ENCODE results near the gene ADCY5.
"Not testable (repeated sequence)": the region's sequence is repeated elsewhere in the genome, so short reads cannot be mapped to it uniquely, and the experiment has no call there.

The ADCY5 gene

GRCh38 chr3:123448536-123449101 lies at the start of gene ADCY5:
TSS of gene ADCY5 (minus strand) at chr3:123449090. CDS start at chr3:123448545, 545 bp downstream.
- DNase-seq (ENCODE audit: low read depth in 1 of 2, low spot score in 1 of 2), result no peak

- no peak for DNase-seq (ENCODE audit: low read depth in 1 of 2, low spot score in 1 of 2)
Observed at GRCh38 chr3:123493912-123494311, 45.0 kb upstream of the ADCY5 start.

GRCh38 chr3:123491966-123492587 lies 43.2 kb upstream of the ADCY5 start:
- DNase-seq (ENCODE audit: low read depth in 1 of 2, low spot score in 1 of 2), result no peak

DNA sequence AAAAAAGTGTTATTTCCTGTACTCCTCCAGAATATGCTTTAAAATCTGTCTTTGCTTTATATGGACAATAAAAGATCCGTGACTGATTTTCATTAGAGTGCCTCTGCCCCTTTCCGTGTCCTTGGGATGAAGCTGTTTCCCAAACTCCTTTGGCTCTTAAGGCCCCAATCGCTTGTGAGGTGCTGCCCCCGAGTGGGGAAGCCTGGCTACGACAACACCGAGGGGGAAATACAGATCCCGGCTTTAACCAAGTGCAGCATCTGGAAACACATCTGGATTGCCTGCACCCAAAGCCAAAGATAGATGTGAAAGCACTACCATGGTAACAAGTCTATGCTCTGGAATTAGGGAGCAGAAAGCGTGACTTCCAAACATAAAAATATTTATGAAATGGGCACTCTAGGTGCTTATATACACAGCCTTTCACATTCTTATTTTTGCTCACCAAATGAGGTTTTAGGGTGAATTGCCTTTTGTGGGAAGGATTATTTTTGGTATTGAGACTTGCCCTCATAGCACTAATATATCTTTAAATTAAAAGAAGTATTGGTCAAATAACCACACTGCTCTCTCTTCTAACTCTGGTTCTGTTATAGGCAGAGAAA lies 40.6 kb upstream of the ADCY5 start:
- DNase-seq (ENCODE audit: low read depth in 1 of 2, low spot score in 1 of 2), result no peak

DNA sequence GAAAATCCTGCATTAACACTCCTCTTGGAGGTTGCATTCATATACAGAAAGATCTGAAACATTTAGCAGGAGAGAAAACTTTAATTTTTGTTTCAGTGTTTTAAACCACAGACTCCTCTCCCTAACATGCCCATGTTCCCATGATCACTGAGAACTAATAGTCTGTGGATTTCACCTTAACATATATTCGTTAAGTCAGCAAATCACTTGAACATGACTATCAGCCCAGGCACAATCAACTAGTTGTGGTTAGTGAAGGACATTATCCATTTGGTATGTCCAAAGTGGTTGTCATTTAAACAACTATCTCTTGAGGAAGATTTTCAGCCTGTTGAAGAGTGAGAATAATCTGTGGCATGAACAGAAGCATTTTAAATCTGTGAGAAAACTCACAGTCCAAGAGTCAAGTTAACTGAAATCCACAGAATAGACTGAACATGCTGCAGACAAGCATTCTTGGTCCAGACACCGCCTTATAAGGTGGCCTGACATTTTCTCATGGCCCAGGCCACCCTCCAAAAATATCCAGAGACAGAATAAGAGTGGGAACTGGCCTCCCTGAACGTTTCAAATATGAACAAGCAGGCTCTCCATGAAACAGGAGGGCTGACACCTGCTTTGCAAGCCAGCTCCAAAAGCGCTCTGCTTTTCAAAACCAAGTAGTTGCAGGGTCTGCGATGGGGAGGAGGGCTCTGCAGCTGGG lies 39.9 kb upstream of the ADCY5 start:
- DNase-seq (ENCODE audit: low read depth in 1 of 2, low spot score in 1 of 2), result no peak

DNA sequence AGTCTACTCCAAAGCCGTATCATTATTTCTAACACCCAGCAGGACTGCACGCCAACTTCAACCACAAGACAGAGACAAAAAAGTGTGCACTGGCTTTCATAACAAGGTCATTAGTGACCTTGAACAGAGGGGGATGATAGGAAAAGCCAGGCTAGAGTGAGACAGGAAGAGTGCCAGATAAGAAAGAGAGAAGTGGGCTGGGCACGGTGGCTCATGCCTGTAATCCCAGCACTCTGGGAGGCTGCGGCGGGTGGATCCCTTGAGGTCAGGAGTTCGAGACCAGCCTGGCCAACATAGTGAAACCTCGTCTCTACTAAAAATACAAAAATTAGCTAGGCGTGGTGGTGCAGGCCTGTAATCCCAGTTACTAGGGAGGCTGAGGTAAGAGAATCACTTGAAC lies 38.2 kb upstream of the ADCY5 start:
- not testable (repeated sequence) for DNase-seq (ENCODE audit: low read depth in 1 of 2, low spot score in 1 of 2)

GRCh38 chr3:123486460-123486859 lies 37.6 kb upstream of the ADCY5 start:
- DNase-seq (ENCODE audit: low read depth in 1 of 2, low spot score in 1 of 2), result no peak

- DNase-seq (ENCODE audit: low read depth in 1 of 2, low spot score in 1 of 2), result no peak
Observed at GRCh38 chr3:123485551-123485950, 36.7 kb upstream of the ADCY5 start.

GRCh38 chr3:123483146-123483545 lies 34.3 kb upstream of the ADCY5 start:
- no peak for DNase-seq (ENCODE audit: low read depth in 1 of 2, low spot score in 1 of 2)

DNA sequence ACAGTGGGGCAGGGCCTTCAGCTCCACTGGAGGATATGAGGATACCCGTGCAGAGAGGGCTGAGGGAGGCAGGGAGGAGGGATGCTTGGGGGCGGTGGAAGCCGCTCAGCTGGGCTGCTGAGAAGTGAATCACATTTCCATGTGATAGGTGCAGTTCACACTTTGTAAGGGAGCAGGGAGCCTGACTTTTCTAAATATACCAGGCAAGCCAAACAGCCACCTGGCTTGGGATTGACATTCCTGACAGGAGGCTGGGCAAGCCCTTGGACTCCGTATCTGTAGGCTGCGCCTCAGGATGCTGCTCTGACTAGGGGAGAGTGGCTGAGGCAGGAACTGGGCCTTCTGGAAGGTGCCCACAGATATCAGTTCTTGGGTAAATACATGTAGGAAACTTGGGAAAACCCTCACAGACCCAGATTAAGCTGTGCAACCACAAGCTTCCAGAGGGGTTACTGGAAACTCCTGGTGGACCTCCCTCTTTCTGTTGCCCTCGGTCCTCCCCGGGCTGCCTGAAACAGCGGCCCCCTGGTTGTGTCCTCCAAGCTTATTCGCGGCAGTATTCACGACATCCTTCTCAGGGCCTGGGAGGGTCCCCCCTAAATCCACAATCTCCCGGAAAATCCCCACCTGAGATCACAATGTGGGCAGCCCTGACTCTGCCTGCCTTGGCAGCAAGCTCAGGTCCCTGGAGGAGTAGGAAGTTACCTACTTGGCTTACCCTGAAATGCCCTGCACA lies 33.0 kb upstream of the ADCY5 start:
- DNase-seq (ENCODE audit: low read depth in 1 of 2, low spot score in 1 of 2), result no peak

- no peak for DNase-seq (ENCODE audit: low read depth in 1 of 2, low spot score in 1 of 2)
Observed at GRCh38 chr3:123481071-123481470, 32.2 kb upstream of the ADCY5 start.

- DNase-seq (ENCODE audit: low read depth in 1 of 2, low spot score in 1 of 2), result no peak
Observed at GRCh38 chr3:123480428-123480827, 31.5 kb upstream of the ADCY5 start.

- no peak for DNase-seq (ENCODE audit: low read depth in 1 of 2, low spot score in 1 of 2)
Observed at GRCh38 chr3:123479891-123480290, 31.0 kb upstream of the ADCY5 start.

DNA sequence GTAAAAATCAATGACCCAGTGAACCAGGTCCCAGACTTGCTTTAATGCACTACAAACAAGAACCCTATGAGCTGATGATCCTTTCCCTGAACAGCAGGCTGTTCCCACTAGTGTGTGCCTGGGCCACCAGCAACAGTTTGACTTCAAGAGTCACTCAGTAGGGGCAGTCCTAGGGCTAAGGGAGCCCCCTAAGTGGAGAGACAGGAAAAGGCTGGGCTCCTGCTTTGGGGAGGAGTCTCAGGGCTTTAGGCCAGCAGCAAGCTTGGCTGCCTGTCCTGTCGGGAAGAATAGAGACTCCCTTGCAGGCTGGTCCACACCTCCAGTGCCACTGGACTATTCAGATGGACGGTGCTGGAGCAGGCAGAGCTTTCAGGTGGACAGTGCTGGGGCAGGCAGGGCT lies 29.4 kb upstream of the ADCY5 start:
- no peak for DNase-seq (ENCODE audit: low read depth in 1 of 2, low spot score in 1 of 2)

- DNase-seq (ENCODE audit: low read depth in 1 of 2, low spot score in 1 of 2), result no peak
Observed at GRCh38 chr3:123476967-123477750, 28.3 kb upstream of the ADCY5 start.

DNA sequence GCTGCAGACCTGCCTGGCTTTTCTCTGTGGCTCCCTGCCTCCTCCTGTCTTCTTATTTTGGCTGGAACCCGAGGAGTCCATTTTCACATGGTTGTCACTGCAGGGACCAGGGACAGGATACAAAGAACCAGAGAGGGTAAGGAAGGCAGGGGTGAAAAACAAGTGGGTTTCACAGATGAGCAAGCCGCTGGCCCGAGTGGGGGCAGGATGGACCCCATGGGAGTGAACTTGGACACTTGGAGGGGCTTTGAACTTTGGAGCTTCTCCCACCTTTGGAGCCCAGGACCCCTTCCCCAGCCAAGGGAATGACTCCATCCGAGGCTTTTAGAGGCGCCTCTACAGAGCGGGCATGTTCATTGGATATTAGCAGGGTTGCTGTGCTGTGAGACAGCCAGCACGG lies 26.9 kb upstream of the ADCY5 start:
- no peak for DNase-seq (ENCODE audit: low read depth in 1 of 2, low spot score in 1 of 2)

GRCh38 chr3:123471106-123471505 lies 22.2 kb upstream of the ADCY5 start:
- DNase-seq (ENCODE audit: low read depth in 1 of 2, low spot score in 1 of 2), result no peak

- no peak for DNase-seq (ENCODE audit: low read depth in 1 of 2, low spot score in 1 of 2)
Observed at GRCh38 chr3:123469323-123469995, 20.6 kb upstream of the ADCY5 start.

DNA sequence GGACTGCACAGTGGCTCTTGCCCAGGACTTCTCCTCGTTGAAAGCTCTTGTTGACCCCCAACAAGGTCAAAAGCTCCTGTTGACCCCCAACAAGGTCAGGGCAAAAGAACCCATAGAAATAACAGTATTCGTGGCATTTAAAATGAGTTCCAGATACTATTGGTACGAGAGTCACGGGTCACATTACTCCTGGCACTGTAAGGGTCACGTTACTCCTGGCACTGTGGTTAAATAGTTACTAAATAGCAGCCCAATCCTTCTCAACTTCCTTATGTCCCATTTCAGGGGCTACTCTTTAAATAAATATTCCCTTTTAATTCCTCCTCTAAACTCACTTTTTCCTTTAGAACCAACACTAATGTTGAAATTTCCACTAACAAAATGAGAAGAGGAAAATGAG lies 18.2 kb upstream of the ADCY5 start:
- DNase-seq (ENCODE audit: low read depth in 1 of 2, low spot score in 1 of 2), result no peak

DNA sequence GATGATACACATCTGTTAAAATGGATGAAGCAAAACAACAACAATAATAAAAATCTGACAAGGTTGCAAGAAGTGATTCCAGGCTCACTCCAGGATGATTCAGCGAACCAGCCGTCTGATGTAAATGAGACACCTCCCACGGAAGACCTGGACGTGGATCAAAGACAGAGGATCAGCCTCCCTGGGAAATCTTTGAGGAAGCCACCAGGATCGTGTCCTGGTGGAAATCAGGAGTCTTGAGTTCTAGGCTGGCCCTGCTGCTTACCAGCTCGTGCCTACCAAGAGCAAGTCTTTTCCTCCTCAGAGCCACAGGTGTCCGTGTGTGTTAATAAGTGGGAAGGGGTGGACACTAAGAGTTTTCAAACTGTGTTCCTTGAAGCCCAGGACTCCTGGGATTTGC lies 15.3 kb upstream of the ADCY5 start:
- DNase-seq (ENCODE audit: low read depth in 1 of 2, low spot score in 1 of 2), result no peak

Data from activated T-helper 1 cell treated with anti-CD3 and anti-CD28 coated beads, Interleukin-2, amount 50 U/mL, for 16 hours (primary cell).